GM12878 (cell line): ENCODE measurements around the gene FASN. TPM values are rescaled to one million over a fixed set of nuclear protein-coding genes. Genes with fewer than 3 reads are reported as not detected.

Experiments
- ATAC-seq: fragments of 200-7000 bp; cut with Tn5 transposase; 3 replicates; pipeline ENCODE4 v1.9.1; 2020; ENCODE audit warnings: mild to moderate bottlenecking, moderate library complexity
- BruUV-seq: library from RNA; stranded (reverse); fragments of 400-500 nt; replicated peaks from 2 replicates; lab custom pipeline; 2021; lab: Mats Ljungman, UMichigan
- CTCF ChIA-PET: fragments of 300-600 bp; sonication (Branson Sonifier 250); formaldehyde crosslinking; extraction: SDS; loops from one replicate; lab custom pipeline; 2021; ENCODE audit warnings: inconsistent platforms; lab: Yijun Ruan, JAX
- POLR2A ChIA-PET: fragments of 350-600 bp; formaldehyde crosslinking; extraction: SDS; loops from one replicate; lab custom pipeline; 2021; ENCODE audit warnings: inconsistent platforms; lab: Charles Lee
- RAD21 ChIA-PET: fragments of 300-600 bp; sonication (Branson Sonifier 250); formaldehyde crosslinking; loops from one replicate; lab custom pipeline; 2023; ENCODE audit warnings: antibody characterized with exemption; ENCODE audit not compliant: unreplicated experiment; lab: Charles Lee
- SMC1A ChIA-PET: fragments of 300-600 bp; sonication (Branson Sonifier 250); formaldehyde crosslinking; loops from one replicate; lab custom pipeline; 2023; ENCODE audit not compliant: unreplicated experiment, uncharacterized antibody; lab: Charles Lee
- DNase-seq: peaks from one replicate; pipeline ENCODE4 v3.0.0-alpha.2; 2011; ENCODE audit warnings: low read depth, low spot score
- FAIRE-seq: peaks from 3 replicates; lab custom pipeline; 2011; peaks lifted over from hg19 to GRCh38; lab: Jason Lieb, UNC
- H2AFZ ChIP-seq: 2 replicates; pipeline ENCODE4 v1.6.0; 2011; ENCODE audit warnings: low read depth, low read length, control low read depth; ENCODE audit not compliant: control insufficient read depth
- H3K27ac ChIP-seq: 2 replicates; pipeline ENCODE4 v1.5.1; 2011; ENCODE audit warnings: control low read depth; ENCODE audit not compliant: control insufficient read depth, insufficient read depth
- H3K27me3 ChIP-seq, 2 experiments: replicated peaks in 1 of 2; 2 replicates each; pipeline versions ENCODE4 v1.6.0 to v1.6.1; 2011; ENCODE audit warnings: low read length in 1 of 2; ENCODE audit not compliant: control insufficient read depth in 2 of 2, insufficient read depth in 2 of 2
- H3K36me3 ChIP-seq, 2 experiments: 2 replicates each; pipeline ENCODE4 v1.5.1; 2011; ENCODE audit warnings: low read length in 1 of 2; ENCODE audit not compliant: control insufficient read depth in 2 of 2, insufficient read depth in 2 of 2
- H3K4me1 ChIP-seq: 2 replicates; pipeline ENCODE4 v1.6.1; 2011; ENCODE audit warnings: mild to moderate bottlenecking, low read length, moderate library complexity, mixed read lengths; ENCODE audit not compliant: control insufficient read depth, insufficient read depth
- H3K4me2 ChIP-seq: 2 replicates; pipeline ENCODE4 v1.6.0; 2011; ENCODE audit warnings: control low read depth; ENCODE audit not compliant: control insufficient read depth, insufficient read depth
- H3K4me3 ChIP-seq: fragments of 200-600 bp; sonication (generic); 2 replicates; pipeline ENCODE4 v1.5.1; 2016
- H3K79me2 ChIP-seq: 2 replicates; pipeline ENCODE4 v1.6.0; 2011; ENCODE audit warnings: low read length; ENCODE audit not compliant: control insufficient read depth, insufficient read depth
- H3K9ac ChIP-seq: 2 replicates; pipeline ENCODE4 v1.8.0; 2011; ENCODE audit warnings: low read length, control low read depth, mixed read lengths; ENCODE audit not compliant: control insufficient read depth, insufficient read depth
- H3K9me3 ChIP-seq: replicated peaks from 3 replicates; pipeline ENCODE4 v1.5.1; 2011; ENCODE audit warnings: mild to moderate bottlenecking, low read length; ENCODE audit not compliant: control insufficient read depth, insufficient read depth
- H4K20me1 ChIP-seq: 2 replicates; pipeline ENCODE4 v1.6.0; 2011; ENCODE audit not compliant: control insufficient read depth, insufficient read depth
- POLR2A ChIP-seq: IDR thresholded peaks from 2 replicates; pipeline ENCODE4 v1.6.1; 2011; ENCODE audit warnings: low read depth, mild to moderate bottlenecking, low read length
- WGBS: methylation state at CpG from one replicate; pipeline ENCODE4 v1.1.6; 2016; ENCODE audit warnings: low lambda C conversion rate; ENCODE audit not compliant: insufficient replicate concordance, insufficient coverage; ENCODE audit errors: missing lambda C conversion rate; 5-methylcytosine and 5-hydroxymethylcytosine counted together
- in situ Hi-C: fragments of 300-500 bp; cut with MboI; formaldehyde crosslinking; loops from 9 replicates; pipeline ENCODE4 v1.14.3; 2018; ENCODE audit warnings: mixed read lengths
- intact Hi-C: fragments of 100-400 bp; cut with micrococcal nuclease; formaldehyde crosslinking; loops from one replicate; pipeline ENCODE4 v1.14.2; 2022; ENCODE audit not compliant: unreplicated experiment
- polyA plus RNA-seq, 11 experiments: library from polyadenylated mRNA; depleted of rRNA in 4 of 11; unstranded in 6 of 11; stranded (reverse) in 5 of 11; fragments of >200 nt; fragmentation: Nextera tagmentation in 4 of 11; fragmentation: Illumina TruSeq in 1 of 11; extraction: Ambion mirVana in 4 of 11; extraction: Trizol in 1 of 11; gene quantifications; 1 replicate in 1 of 11; 2 replicates in 10 of 11; pipeline versions ENCODE4 v1.2.1 to v1.2.3, GENCODE V29; 2011 to 2016; ENCODE audit warnings: inconsistent platforms in 2 of 11, missing spikeins in 2 of 11, low read depth in 1 of 11
- total RNA-seq, 4 experiments: library from RNA; depleted of rRNA in 3 of 4; stranded (reverse); fragments of >200 nt in 3 of 4; fragmentation: Illumina TruSeq in 1 of 4; extraction: Trizol in 1 of 4; gene quantifications; 2 replicates each; pipeline versions ENCODE4 v1.2.1 to v1.2.3, GENCODE V29; 2013 to 2021
- TF ChIP-seq, protein P1 (sequence below), 3 experiments: IDR thresholded peaks in 2 of 3; conservative IDR thresholded peaks in 1 of 3; 2 replicates each; pipeline ENCODE4 v1.5.1; 2011; ENCODE audit warnings: low read depth in 3 of 3, low read length in 3 of 3, mild to moderate bottlenecking in 3 of 3, control low read depth in 2 of 3, moderate library complexity in 2 of 3, inconsistent platforms in 1 of 3, mixed read lengths in 1 of 3; ENCODE audit not compliant: control insufficient read depth in 2 of 3, insufficient read depth in 1 of 3; ENCODE audit errors: extremely low read depth in 1 of 3

Gene FASN
- total and polyA plus RNA-seq, 10 of the 15 experiments (the other 5 are each of a cell fraction or from before 2014, with no cell fraction given) = 0.19 to 333 (median 30.4) TPM

DNA sequence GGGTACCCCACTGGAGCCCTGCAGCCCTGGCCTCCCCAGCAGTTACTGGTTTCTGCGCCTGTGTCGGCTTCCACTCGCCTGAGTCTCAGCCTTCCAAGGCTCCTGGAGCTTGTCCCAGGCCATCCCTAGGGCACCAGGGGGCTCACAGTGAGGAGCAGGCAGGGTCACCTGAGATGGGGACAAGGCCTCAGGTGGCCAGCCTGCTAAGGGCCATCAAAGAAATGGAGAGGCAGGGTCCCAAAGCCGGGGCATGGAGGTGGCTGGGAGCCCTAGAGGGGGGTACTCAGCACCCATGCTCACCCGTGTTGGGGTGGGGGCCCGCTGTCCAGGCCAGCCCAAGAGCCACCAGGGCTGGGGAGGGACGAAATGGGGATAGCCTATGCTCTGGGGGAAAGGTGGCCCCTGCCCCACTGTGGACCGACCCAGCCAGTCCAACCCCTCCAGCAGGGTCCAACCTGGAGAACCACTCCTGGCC, 1.3 kb downstream of the FASN start:
- Histone ChIP-seq H3K4me2 (peak overlapping the region; percentile 87), H3K4me3 (peak overlapping the region; percentile 92), H3K9ac (peak overlapping the region; percentile 93), H3K4me1 (peaks cover 17% of the 10 kb centered on the region), H3K36me3 (peaks cover 9 to 31% of the 10 kb centered on the region in 2 experiments), H3K79me2 (peaks cover 47% of the 10 kb centered on the region), H2AFZ (no peak overlapping the region), H3K9me3 (no peaks in the 10 kb centered on the region), H4K20me1 (no peaks in the 10 kb centered on the region; the same call in 1 of the 2 replicates), H3K27me3 (no peaks in the 10 kb centered on the region), H3K27ac (peak overlapping the region; percentile 84)
- SMC1A ChIA-PET = no interaction called here
- in situ Hi-C loops (no loop called here), intact Hi-C loops (loop anchor here (5.0 kb wide), 2 partner anchors 44 to 59 kb away; partner anchors contain the start of genes DCXR, GPS1 and RFNG)
- BruUV-seq = no TSS peak
- no peak for DNase-seq
- CTCF ChIA-PET = interaction anchor here (1.3 kb wide), 1 partner anchor 30 kb away, joined by 3 read pairs; no protein-coding TSS in a partner anchor
- no peak for FAIRE-seq
- ATAC-seq = no peak
- 26% methylated on average over 8 of the region's 8 CpGs for WGBS
- peak; percentile 15 for TF ChIP-seq POLR2A
- TF ChIP-seq, protein P1, sequence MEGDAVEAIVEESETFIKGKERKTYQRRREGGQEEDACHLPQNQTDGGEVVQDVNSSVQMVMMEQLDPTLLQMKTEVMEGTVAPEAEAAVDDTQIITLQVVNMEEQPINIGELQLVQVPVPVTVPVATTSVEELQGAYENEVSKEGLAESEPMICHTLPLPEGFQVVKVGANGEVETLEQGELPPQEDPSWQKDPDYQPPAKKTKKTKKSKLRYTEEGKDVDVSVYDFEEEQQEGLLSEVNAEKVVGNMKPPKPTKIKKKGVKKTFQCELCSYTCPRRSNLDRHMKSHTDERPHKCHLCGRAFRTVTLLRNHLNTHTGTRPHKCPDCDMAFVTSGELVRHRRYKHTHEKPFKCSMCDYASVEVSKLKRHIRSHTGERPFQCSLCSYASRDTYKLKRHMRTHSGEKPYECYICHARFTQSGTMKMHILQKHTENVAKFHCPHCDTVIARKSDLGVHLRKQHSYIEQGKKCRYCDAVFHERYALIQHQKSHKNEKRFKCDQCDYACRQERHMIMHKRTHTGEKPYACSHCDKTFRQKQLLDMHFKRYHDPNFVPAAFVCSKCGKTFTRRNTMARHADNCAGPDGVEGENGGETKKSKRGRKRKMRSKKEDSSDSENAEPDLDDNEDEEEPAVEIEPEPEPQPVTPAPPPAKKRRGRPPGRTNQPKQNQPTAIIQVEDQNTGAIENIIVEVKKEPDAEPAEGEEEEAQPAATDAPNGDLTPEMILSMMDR (IDR thresholded peaks at IDR 0.05 in 2 of 3, conservative IDR thresholded peaks at IDR 0.05 in 1 of 3; ENCODE audit: control insufficient read depth in 2 of 3, extremely low read depth in 1 of 3, insufficient read depth in 1 of 3, low read depth in 3 of 3, low read length in 3 of 3) = no peak
- RAD21 ChIA-PET = no interaction called here
- POLR2A ChIA-PET = interaction anchor here (0.9 kb wide), 1 partner anchor 10 kb away, joined by 3 read pairs; no protein-coding TSS in a partner anchor
